Smooth muscle cell (in vitro differentiated cells): Measurements from ENCODE around the gene DNM3. TPM values are rescaled to one million over a fixed set of nuclear protein-coding genes. Genes with fewer than 3 reads are reported as not detected.
A peak's percentile ranks its signal among the peaks of the same experiment; 100 is the strongest.
"Not testable (repeated sequence)": the region's sequence is repeated elsewhere in the genome, so short reads cannot be mapped to it uniquely, and the experiment has no call there.

ENCODE experiments used
- DNase-seq: peaks from one replicate; lab custom pipeline; 2025; ENCODE audit not compliant: unreplicated experiment; lab: John Stamatoyannopoulos, UW
- H2AFZ ChIP-seq: fragments of 200-600 bp; sonication (generic); 2 replicates; pipeline ENCODE4 v1.6.0; 2016; ENCODE audit warnings: antibody characterized with exemption, low read depth, mild to moderate bottlenecking
- H3F3A ChIP-seq: fragments of 200-600 bp; sonication (generic); 2 replicates; pipeline ENCODE4 v1.6.0; 2017; ENCODE audit warnings: antibody characterized with exemption, low read depth
- H3K27ac ChIP-seq: fragments of 200-600 bp; sonication (generic); 2 replicates; pipeline ENCODE4 v1.5.1; 2016; ENCODE audit warnings: low read depth, mild to moderate bottlenecking
- H3K27me3 ChIP-seq: fragments of 200-600 bp; sonication (generic); 2 replicates; pipeline ENCODE4 v1.6.1; 2016; ENCODE audit warnings: low read depth, mild to moderate bottlenecking
- H3K36me3 ChIP-seq: fragments of 200-600 bp; sonication (generic); 2 replicates; pipeline ENCODE4 v1.5.1; 2016; ENCODE audit warnings: low read depth
- H3K4me1 ChIP-seq: fragments of 200-600 bp; sonication (generic); 2 replicates; pipeline ENCODE4 v1.5.1; 2016; ENCODE audit warnings: low read depth
- H3K4me2 ChIP-seq: fragments of 200-600 bp; sonication (generic); 2 replicates; pipeline ENCODE4 v1.6.0; 2016; ENCODE audit warnings: mild to moderate bottlenecking
- H3K4me3 ChIP-seq: fragments of 200-600 bp; sonication (generic); 2 replicates; pipeline ENCODE4 v1.5.1; 2016; ENCODE audit warnings: mild to moderate bottlenecking
- H3K79me2 ChIP-seq: fragments of 200-600 bp; sonication (generic); 2 replicates; pipeline ENCODE4 v1.6.0; 2016; ENCODE audit warnings: low read depth, mild to moderate bottlenecking
- H3K9ac ChIP-seq: fragments of 200-600 bp; sonication (generic); 2 replicates; pipeline ENCODE4 v1.6.0; 2016; ENCODE audit warnings: low read depth
- H3K9me3 ChIP-seq: fragments of 200-600 bp; sonication (generic); replicated peaks from 2 replicates; pipeline ENCODE4 v1.5.1; 2016; ENCODE audit warnings: low read depth
- H4K20me1 ChIP-seq: fragments of 200-600 bp; sonication (generic); 2 replicates; pipeline ENCODE4 v1.6.0; 2016; ENCODE audit warnings: low read depth
- CTCF ChIP-seq: fragments of 200-600 bp; sonication (generic); IDR thresholded peaks from 2 replicates; pipeline ENCODE4 v1.5.1; 2017; ENCODE audit warnings: borderline replicate concordance, mild to moderate bottlenecking, antibody characterized with exemption; ENCODE audit not compliant: insufficient read depth, poor library complexity, severe bottlenecking
- WGBS: methylation state at CpG from one replicate; pipeline ENCODE4 v1.1.7; 2016; ENCODE audit warnings: low lambda C conversion rate; 5-methylcytosine and 5-hydroxymethylcytosine counted together
- polyA plus RNA-seq: library from polyadenylated mRNA; unstranded; fragments of >200 nt; fragmentation: Nextera tagmentation; extraction: Ambion mirVana; gene quantifications from 2 replicates; pipeline ENCODE4 v1.2.1, GENCODE V29; 2016
- total RNA-seq: library from RNA; depleted of rRNA; stranded (reverse); fragments of >200 nt; gene quantifications from 2 replicates; pipeline ENCODE4 v1.2.3, GENCODE V29; 2014

The DNM3 gene
- total and polyA plus RNA-seq, 2 experiments from 2014 or later = 1.7 to 3.0 TPM

GRCh38 chr1:172019976-172020375 lies 178.7 kb downstream of the DNM3 start:
- H3K4me1 ChIP-seq = no peaks in the 10 kb centered on the region
- no peak for DNase-seq
- no peaks in the 10 kb centered on the region for H3K27me3 ChIP-seq
- no peaks in the 10 kb centered on the region for H4K20me1 ChIP-seq
- H3K27ac ChIP-seq = no peak overlapping the region
- H3F3A ChIP-seq = no peaks in the 10 kb centered on the region
- no peak overlapping the region for H3K4me2 ChIP-seq
- WGBS = 91% methylated on average over 3 of the region's 3 CpGs
- H3K36me3 ChIP-seq = no peaks in the 10 kb centered on the region
- H3K79me2 ChIP-seq = no peaks in the 10 kb centered on the region
- TF ChIP-seq CTCF = no peak
- no peak overlapping the region for H2AFZ ChIP-seq
- H3K9ac ChIP-seq = no peak overlapping the region
- H3K4me3 ChIP-seq = no peak overlapping the region
- no peaks in the 10 kb centered on the region for H3K9me3 ChIP-seq

- WGBS = 87% methylated on average over 5 of the region's 5 CpGs
- Histone ChIP-seq H3K9ac (no peak overlapping the region), H3K4me2 (no peak overlapping the region), H3K4me1 (no peaks in the 10 kb centered on the region), H2AFZ (peak overlapping the region; percentile 49), H4K20me1 (no peaks in the 10 kb centered on the region), H3K4me3 (no peak overlapping the region), H3K36me3 (no peaks in the 10 kb centered on the region), H3F3A (no peaks in the 10 kb centered on the region), H3K9me3 (no peaks in the 10 kb centered on the region), H3K27me3 (no peaks in the 10 kb centered on the region), H3K79me2 (no peaks in the 10 kb centered on the region), H3K27ac (no peak overlapping the region)
- TF ChIP-seq CTCF = no peak
- no peak for DNase-seq
Observed at GRCh38 chr1:172024516-172024915, 183.2 kb downstream of the DNM3 start.

DNA sequence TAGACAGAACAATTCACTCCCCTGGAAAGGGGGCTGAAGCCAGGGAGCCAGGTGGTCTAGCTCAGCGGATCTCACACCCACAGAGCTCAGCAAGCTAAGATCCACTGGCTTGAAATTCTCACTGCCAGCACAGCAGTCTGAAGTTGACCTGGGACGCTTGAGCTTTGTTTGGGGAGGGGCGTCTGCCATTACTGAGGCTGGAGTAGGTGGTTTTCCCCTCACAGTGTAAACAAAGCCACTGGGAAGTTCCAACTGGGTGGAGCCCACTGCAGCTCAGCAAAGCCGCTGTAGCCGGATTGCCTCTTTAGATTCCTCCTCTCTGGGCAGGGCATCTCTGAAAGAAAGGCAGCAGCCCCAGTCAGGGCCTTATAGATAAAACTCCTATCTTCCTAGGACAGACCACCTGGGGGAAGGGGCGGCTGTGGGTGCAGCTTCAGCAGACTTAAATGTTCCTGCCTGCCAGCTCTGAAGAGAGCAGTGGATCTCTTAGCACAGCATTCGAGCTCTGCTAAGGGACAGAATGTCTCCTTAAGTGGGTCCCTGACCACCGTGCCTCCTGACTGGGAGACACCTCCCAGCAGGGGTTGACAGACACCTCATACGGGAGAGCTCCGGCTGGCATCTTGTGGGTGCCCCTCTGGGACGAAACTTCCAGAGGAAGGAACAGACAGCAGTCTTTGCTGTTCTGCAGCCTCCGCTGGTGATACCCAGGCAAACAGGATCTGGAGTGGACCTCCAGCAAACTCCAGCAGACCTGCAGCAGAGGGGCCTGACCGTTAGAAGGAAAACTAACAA lies 183.8 kb downstream of the DNM3 start:
- DNase-seq, H3K27me3 ChIP-seq, H3K36me3 ChIP-seq, H3K79me2 ChIP-seq, H3F3A ChIP-seq, H3K9me3 ChIP-seq, H3K9ac ChIP-seq, H3K27ac ChIP-seq, H3K4me1 ChIP-seq, H3K4me3 ChIP-seq, H4K20me1 ChIP-seq: not testable (repeated sequence)
- Histone ChIP-seq H2AFZ (peak overlapping the region; percentile 49), H3K4me2 (peak overlapping the region; percentile 12)
- 84% methylated on average over 13 of the region's 13 CpGs for WGBS

DNA sequence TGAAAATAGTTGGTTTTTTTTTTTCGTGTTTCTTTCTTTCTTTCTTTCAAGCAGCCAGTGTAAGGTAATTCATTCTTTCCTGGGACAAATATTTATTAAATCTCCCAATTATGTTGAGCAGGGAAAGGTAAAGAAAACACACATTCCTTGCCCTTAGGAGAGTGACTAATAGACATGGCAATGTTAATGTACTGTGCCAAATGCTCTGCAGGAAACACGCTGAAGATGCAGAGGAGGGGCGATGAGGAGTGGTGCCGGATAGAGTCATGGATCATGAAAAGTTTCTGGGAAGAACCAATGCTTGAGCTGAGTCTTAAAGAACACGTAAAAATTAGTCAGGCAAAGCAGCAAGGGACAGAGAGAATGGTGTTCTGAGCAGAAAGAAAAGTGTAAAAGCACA lies 199.2 kb downstream of the DNM3 start:
- Histone ChIP-seq H3K9me3 (no peaks in the 10 kb centered on the region), H3F3A (no peaks in the 10 kb centered on the region), H3K4me1 (no peaks in the 10 kb centered on the region), H3K4me2 (no peak overlapping the region), H3K27me3 (no peaks in the 10 kb centered on the region), H3K9ac (no peak overlapping the region), H4K20me1 (no peaks in the 10 kb centered on the region), H2AFZ (no peak overlapping the region), H3K4me3 (no peak overlapping the region), H3K27ac (no peak overlapping the region), H3K36me3 (no peaks in the 10 kb centered on the region), H3K79me2 (no peaks in the 10 kb centered on the region)
- WGBS = 65% methylated on average over 5 of the region's 5 CpGs
- no peak for TF ChIP-seq CTCF
- no peak for DNase-seq
